ENCODE results near the gene IGFBP6.
"Not testable (repeated sequence)": the region's sequence is repeated elsewhere in the genome, so short reads cannot be mapped to it uniquely, and the experiment has no call there.

Gene IGFBP6

DNA sequence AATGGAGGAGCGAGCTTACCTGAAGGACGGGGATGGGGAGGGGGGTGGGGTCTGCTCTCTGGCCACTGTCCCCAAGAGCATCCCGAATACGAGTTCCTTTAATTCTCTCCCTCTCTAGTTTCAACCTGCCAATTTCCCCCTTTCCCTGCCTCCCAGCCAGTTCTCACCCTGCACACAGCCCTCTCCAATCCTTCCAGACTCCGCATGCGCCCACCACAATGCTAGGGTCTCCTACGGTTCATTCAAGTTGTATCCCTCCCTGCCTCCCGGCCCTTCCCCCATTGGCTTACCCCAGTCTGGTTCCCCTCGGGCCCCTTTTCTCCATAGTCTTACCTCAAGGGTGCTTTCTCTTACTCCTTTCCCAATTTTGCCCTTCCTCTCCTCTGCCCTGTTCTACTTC, 708 bp upstream of the IGFBP6 start:
- no peak for DNase-seq (ENCODE audit: low spot score)

DNA sequence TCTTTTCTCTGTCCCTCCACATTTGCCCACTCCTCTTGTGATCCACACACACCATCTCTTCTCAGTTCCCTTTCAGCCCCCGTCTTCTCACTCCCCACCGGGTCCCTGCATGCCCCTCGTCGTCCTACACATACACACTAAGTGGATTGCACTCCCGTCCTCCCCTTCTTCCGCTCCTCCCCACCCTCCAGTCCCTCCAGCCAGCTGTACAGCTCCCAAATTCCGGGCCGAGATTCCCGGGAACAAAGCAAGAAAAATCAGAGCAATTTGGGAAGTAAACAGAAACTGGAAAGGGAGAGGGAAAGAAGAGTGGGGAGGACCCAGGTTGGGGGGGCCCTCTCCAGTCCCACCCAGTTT, 282 bp upstream of the IGFBP6 start:
- no peak for DNase-seq (ENCODE audit: low spot score)

DNA sequence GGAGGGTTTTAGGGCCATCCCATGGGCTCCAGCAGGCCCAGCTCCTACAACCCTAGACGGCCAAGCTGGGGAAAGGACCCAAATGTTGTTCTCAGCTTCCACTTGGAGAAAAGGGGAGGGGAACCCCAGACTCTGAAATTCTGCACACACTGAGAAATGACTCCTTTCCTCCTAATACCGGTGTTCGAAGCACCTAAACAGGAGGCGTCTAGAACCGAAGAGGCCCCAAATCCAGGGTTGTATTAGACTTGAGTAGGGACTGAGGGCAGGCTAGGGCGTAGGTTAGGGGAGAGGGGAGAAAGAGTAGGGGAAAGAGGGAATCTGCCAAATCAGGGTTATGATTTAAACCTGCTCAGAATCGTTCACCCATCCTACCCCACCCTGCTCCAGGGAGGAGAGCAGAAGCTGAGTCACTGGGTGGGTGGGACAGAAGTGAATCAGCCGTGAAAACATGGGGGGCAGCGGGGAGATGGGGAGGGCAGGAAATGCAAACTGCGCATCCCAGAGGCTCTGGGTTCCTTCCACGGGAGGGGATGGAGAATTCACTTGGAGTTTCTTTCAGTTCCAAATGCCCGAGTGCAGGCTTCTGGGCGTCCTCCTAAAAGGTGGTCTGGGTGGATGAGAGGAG, 1.0 kb downstream of the IGFBP6 start:
- DNase-seq (ENCODE audit: low spot score), result peak; percentile 23

DNA sequence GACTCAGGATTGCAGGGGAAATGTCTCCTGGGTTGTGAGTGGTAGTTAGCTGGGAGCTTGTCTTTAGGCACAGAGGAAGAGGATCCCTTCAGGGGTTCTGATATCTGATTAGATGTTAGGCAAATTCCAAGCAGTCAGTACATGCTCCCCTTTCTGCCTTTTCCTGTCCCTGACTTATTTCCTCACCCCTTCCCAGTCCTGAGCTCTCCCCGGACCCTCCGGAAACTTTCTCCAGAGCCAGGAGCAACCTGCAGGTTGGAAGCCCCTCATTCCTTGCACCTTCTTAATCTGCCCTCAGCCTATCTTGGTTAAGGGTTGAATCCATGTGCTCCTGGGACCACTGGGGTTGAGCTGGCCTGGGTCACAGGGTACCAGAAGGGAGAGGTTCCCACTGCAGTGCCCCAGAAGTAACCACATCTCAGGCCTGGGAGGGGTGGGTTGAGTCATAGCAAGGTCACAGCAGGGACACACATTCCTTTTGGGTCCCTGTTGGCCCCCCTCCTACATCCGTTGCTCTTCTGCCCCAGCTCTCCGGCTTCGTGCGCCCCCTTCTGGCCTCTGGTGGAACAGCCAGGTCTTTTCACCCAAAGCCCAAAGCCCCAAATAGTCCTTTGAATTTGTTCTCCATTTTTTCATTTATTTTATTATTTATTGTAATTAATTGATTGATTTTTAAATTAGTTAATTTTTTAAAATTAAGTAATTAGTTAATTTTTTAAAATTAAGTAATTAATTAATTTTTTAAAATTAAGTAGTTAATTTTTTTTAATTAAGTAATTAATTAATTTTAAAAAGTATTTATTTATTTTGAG, 1.8 kb downstream of the IGFBP6 start:
- DNase-seq (ENCODE audit: low spot score), result peak; percentile 90

DNA sequence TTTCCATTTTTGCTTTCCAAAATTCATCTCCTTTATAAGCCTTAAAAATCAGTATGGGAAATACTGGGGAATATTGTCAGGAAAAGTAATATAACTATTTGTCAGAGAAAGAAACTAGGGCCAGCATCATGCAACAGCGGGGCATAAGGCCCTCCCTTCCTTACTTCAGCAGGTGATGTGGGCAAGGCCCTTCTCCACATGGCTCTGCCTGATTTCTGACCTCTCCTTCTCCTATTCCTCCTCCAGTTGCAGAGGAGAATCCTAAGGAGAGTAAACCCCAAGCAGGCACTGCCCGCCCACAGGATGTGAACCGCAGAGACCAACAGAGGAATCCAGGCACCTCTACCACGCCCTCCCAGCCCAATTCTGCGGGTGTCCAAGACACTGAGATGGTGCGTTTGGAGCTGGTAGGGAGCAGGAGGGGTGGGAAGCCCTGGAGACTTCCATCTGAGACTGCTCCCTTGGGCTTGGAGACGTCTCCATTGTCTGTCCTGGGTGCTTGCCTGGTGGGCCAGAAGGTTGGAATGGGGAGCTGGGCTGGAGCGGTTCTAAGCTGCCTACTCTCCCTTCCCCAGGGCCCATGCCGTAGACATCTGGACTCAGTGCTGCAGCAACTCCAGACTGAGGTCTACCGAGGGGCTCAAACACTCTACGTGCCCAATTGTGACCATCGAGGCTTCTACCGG, 3.1 kb downstream of the IGFBP6 start:
- no peak for DNase-seq (ENCODE audit: low spot score)

DNA sequence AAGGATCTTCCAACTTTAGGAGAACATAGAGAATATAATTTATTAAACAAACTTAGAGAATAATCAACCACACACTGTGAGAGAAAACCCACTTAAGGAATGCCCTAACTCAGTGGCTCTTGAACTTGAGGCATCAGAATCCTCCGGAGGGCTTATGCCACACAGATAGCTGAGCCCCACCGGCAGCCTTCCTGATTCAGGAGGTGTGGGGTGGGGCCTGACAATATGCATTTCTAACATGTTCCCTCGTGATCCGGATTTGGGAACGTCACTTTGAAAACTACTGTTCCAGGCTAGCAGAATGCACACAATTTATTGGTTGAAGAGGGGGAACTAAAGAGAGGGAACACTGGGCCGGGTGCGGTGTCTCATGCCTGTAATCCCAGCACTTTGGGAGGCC, 3.8 kb downstream of the IGFBP6 start:
- DNase-seq (ENCODE audit: low spot score), result no peak

DNA sequence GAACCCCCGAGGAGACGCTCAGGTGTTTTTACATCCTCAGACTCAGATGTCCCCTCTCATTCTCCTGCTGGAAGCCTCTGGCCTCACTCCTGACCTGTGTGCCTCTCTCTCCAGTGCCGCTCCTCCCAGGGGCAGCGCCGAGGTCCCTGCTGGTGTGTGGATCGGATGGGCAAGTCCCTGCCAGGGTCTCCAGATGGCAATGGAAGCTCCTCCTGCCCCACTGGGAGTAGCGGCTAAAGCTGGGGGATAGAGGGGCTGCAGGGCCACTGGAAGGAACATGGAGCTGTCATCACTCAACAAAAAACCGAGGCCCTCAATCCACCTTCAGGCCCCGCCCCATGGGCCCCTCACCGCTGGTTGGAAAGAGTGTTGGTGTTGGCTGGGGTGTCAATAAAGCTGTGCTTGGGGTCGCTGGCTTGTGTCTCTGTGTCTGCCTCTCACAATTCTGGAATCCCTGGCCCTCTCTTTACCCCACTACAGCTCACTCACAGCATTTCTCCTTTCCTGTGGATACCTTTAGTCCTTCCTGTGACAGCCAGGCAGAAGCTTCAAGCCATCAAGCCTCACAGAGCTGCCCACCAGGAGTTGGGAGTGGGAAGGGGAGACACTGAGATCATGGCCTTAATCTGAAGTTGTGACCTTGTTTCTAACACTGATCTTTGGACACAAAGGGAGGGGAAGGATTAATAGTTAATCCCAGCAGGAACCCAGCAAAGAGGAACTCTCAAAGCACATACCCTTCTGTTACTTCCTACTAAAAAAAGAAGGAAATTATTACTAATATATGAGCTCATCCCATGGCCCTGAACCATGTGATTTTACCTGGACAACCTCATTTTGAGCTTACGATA, 4.7 kb downstream of the IGFBP6 start:
- DNase-seq (ENCODE audit: low spot score), result no peak

DNA sequence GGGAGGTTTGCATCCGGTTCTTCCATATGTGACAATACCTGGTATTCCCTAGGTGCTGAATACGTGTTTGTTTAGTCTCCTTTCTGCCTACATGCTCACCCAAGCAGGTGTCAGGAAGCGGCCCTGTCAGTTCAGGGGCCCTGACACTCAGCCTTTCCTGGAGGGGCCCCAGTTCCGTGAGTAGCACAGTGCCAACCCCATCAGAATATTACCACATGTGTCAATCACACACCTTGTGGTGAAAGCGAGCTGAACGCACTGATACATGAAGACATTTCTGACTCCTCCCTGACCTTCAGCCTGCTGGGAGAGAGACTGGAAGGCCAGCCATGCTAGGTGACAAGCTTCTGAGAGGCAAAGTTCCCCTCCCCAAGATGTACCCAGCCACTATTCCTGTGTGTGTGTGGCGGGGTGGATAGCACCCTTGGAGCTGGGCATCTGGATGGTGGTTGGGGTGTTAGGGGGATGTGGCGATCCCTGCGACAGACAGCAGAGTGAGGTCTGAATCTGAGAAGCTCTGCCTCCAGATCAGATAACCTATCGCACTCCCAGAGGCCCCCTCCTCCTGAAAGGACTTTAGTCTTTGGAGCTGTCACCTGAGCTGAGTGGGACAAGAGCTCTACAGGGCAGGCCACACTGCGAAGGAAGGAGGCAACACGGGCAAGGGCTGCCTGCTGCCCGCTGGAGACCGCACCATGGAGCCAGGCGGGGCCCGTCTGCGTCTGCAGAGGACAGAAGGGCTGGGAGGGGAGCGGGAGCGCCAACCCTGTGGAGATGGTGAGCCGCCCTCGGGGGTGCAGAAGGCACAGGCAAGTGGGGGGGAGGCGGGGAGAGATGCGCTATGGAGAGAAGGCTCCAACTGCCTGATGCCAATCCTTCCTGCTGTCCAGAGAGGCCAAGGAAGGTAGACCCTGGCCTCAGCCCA, 5.7 kb downstream of the IGFBP6 start, which contains the start of gene SOAT2:
Gene SOAT2 (plus strand): TSS at position 604 of the 925 bp plus-strand sequence. CDS start 92 bp downstream, at position 696.
- DNase-seq (ENCODE audit: low spot score), result peak; percentile 65

DNA sequence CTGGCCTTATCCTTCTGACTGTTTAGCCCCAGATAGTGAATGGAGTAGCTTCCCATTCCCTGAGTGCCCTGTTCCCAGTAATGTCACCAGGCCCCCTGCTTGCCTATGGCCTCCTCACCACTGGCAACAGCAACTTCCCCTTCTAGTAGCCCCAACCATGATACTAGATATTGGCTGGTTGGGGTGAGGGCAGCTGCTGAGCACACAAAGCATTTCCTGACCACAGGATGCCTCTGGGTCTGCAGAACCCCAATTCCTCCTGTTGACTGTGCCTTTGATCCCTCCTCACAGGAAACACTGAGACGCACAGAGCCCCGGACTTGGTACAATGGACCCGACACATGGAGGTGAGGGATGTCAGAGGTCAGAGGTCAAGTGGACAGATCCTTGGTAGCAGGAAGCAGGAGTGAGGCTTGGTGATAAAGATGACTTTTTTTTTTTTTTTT, 6.4 kb downstream of the IGFBP6 start:
- DNase-seq (ENCODE audit: low spot score), result no peak

DNA sequence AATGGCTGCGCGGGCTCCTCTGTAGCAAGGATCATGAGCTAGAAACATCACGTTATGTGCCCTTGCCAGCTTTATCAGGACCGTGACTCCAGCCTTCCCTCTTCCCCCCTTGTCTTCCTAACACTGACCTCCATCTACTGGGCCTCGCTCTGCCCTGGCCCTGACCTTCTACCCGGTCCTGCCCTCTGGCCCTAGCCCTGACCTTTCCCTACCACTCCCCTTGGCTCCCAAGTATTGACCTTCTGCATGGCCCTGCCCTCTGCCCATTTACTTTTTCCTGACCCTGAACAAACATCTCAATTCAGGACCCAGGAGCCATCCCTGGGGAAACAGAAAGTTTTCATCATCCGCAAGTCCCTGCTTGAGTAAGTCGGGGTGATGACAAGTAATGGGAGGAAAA, 7.8 kb downstream of the IGFBP6 start:
- DNase-seq (ENCODE audit: low spot score), result no peak

DNA sequence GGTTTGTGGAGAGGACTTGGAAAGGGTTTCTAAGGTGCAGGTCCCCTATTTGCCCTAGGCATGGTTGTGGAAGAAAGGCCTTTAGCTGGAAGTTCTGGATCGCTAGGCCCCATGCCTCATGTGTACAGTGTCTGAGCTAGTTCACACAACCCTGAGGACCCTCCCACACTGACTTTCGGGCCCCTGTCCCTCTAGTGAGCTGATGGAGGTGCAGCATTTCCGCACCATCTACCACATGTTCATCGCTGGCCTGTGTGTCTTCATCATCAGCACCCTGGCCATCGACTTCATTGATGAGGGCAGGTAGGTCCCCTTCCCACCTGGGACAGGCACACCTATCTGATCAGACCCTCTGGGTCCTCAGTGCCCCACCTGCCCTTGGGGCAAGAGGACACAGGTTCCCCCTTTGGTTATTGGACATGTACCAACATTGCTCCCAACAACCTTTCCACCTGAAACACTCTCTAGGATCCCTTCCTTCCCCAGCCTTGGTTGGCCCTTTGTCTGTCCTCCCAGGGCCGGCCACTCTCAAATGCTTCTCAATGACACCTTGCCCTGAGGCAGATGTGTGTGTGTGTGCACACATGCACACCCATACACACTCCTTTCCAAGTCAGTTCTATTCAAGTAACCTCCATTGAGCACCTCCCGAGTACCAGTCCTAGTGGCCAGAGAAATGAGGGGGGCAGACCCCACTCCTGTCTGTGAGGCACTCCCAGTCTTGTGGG, 8.4 kb downstream of the IGFBP6 start:
- DNase-seq (ENCODE audit: low spot score), result no peak

DNA sequence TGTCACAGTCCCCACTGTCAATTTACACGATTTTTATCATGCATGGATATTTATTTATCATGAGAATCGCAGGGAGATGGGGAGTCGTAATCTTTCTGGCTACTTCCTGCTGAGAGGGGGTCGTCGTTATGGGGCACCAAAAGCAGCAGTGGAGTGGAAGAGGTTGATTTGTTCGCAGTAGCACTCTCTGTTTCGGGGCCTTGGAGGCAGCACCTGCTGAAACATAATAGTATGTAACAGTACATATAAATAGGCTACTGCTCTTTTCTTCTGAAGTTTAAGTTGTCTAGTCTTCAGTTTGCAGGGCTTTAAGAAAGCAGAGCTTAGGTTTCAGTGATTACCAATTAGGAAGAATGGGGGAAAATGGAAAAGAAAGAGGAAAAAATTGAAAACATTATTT, 9.7 kb downstream of the IGFBP6 start:
- no peak for DNase-seq (ENCODE audit: low spot score)

DNA sequence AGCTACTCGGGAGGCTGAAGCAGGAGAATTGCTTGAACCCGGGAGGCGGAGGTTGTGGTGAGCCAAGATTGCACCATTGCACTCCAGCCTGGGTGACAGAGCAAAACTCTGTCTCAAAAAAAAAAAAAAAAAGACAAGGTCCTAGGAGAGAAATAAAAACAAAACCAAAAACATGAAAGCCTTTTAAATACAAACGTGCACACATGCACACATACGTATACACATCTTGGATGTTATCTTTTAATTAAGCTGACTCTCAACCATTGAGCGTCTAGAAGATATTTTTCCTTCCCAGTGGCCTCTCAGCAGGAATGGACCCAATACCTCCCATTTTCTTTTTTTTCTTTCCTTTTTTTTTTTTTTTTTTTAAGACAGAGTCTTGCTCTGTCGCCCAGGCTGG, 15.0 kb downstream of the IGFBP6 start:
- DNase-seq (ENCODE audit: low spot score), result not testable (repeated sequence)

DNA sequence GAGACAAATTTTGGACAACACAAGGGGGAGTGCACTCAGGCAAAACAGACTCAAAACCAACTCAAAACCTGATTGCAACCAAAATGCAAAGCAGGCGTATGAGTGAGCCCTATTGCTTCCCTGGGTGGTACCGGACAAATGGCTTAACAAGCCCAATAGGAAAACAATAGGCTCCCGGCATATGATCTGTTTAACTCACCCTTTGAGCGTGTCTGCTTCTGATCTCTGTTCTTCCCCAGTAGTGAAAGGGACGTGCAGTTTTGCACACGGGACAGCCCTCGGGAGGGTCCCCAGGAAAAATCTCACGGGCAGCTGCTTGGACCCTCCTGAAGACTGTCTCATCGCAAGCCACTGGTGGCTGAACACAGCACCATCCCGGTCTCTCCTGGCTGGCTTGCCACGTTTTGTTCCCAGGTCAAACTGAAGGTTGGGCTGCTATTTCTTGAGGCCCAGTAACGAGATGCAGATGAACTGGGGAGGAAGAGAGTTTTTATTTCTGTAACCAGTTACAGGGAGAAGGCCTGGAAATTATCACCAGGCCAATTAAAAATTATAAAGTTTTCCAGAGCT, 15.8 kb downstream of the IGFBP6 start:
- DNase-seq (ENCODE audit: low spot score), result no peak

DNA sequence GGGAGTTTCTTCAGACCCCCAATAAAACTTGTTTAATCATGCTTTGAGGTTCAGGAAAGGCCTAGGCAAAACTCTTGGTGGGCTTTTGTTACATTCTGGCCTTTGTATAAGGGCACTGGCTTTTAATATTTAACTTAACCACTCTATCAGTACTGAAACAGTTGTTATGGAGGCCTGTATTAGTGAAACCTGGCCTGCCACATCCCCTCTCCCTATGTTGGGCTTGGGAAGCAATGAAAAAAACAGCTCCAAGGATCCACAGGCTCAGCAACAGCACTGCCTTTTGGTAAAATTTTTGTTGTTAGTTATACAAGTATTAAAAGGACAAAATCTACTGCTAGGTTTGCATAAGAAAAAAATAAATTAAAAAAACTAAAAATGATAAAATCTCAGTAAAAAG, 16.5 kb downstream of the IGFBP6 start:
- no peak for DNase-seq (ENCODE audit: low spot score)

DNA sequence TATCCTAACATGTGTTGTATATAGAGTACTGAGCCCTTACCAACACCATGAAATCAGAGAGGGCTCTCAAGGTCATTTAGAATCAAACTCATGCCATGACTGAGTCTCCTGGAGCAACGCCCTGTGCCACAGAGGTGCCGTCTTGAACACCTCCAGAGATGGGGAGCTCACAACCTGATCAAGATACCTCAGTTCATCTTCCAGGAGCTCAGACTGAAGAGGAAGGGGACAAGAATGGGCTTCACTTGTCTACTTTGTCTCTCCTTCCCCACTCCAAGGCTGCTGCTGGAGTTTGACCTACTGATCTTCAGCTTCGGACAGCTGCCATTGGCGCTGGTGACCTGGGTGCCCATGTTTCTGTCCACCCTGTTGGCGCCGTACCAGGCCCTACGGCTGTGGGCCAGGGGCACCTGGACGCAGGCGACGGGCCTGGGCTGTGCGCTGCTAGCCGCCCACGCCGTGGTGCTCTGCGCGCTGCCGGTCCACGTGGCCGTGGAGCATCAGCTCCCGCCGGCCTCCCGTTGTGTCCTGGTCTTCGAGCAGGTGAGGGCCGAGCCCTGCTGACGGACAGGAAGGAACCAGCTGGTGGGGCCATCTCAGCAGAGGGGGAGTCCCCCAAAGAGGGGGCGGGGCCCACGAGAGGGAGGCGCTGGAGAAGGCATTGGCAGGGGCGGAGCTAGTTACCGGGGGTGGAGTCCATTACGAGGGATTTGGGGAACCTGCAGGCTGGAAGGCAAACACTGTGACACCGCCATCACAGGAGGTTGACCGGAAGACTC, 17.8 kb downstream of the IGFBP6 start:
- DNase-seq (ENCODE audit: low spot score), result no peak

DNA sequence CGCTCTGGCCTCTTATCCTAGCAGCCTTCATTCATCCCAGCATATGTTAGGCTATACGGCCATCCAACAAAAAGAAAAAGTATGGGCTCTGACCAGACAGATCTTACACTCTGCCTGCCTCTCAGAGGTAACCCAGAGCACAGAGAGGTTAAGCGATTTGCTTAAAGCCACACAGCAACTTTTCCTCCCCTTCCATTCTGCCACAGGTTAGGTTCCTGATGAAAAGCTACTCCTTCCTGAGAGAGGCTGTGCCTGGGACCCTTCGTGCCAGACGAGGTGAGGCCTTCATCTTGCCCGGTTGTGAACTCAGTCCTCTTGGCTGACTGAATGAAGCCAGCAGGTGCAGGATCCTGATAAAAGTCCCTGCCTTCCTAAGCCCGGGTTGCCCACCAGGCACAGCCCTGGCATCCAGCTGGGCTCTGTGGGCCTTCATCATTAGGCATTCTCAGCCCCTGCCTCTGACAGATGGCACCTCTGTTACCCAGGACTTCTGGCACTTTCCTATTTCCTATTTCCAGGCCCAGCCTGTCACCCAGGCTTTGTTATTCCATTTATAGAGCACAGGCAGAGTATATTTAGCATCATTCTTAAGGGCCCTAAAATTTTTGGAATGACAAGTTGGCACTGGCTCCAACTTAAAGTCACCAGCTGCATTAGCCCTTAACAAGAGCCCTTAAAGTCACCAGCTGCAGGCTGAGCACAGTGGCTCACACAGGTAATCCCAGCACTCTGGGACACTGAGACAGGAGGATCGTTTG, 18.6 kb downstream of the IGFBP6 start:
- no peak for DNase-seq (ENCODE audit: low spot score)

DNA sequence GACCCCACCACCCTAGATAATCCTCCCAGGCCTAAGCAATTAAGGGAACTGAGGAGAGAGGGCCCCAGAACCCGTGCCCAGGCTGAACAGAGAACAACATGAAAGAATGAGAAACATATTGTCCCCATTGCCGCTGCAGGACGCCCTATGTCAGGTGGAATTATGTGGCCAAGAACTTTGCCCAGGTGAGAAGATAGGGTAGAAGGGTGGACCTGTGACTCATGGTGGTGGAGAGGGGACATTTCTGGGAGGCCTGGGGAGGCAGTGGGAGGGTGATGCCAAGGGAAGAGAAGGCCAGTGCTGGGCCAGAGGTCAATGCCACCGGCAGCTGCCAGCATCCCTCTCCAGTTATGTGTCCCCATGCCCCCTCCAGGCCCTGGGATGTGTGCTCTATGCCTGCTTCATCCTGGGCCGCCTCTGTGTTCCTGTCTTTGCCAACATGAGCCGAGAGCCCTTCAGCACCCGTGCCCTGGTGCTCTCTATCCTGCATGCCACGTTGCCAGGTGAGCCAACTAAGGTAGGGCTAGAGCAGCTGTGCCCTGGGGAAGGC, 21.4 kb downstream of the IGFBP6 start:
- DNase-seq (ENCODE audit: low spot score), result no peak
